NCI-H146 (cell line): Measurements from ENCODE around the gene INVS.
"Not testable (repeated sequence)": the region's sequence is repeated elsewhere in the genome, so short reads cannot be mapped to it uniquely, and the experiment has no call there.

Source experiments
- DNase-seq: peaks from one replicate; lab custom pipeline; 2025; lab: John Stamatoyannopoulos, UW

Gene INVS

GRCh38 chr9:100125236-100125635, 26.2 kb downstream of the INVS start:
- no peak for DNase-seq

GRCh38 chr9:100125910-100126309, 26.9 kb downstream of the INVS start:
- no peak for DNase-seq

GRCh38 chr9:100126423-100126822, 27.4 kb downstream of the INVS start:
- DNase-seq = no peak

- no peak for DNase-seq
Observed at GRCh38 chr9:100129772-100130171, 30.7 kb downstream of the INVS start.

GRCh38 chr9:100131216-100131615, 32.2 kb downstream of the INVS start:
- no peak for DNase-seq

- DNase-seq = no peak
Observed at GRCh38 chr9:100131875-100132430, 32.9 kb downstream of the INVS start.

- DNase-seq = no peak
Observed at GRCh38 chr9:100134731-100135130, 35.7 kb downstream of the INVS start.

GRCh38 chr9:100136799-100137198, 37.8 kb downstream of the INVS start:
- DNase-seq = not testable (repeated sequence)

GRCh38 chr9:100140303-100140702, 41.3 kb downstream of the INVS start:
- DNase-seq = not testable (repeated sequence)

- not testable (repeated sequence) for DNase-seq
Observed at GRCh38 chr9:100141862-100142261, 42.8 kb downstream of the INVS start.

GRCh38 chr9:100145167-100145934, 46.3 kb downstream of the INVS start:
- not testable (repeated sequence) for DNase-seq

GRCh38 chr9:100145976-100146375, 46.9 kb downstream of the INVS start:
- not testable (repeated sequence) for DNase-seq

GRCh38 chr9:100150214-100150613, 51.2 kb downstream of the INVS start:
- DNase-seq = peak; percentile 26

GRCh38 chr9:100160021-100160420, 61.0 kb downstream of the INVS start:
- DNase-seq = no peak

- DNase-seq = no peak
Observed at GRCh38 chr9:100167176-100167575, 68.1 kb downstream of the INVS start.

- DNase-seq = no peak
Observed at GRCh38 chr9:100167915-100168654, 69.0 kb downstream of the INVS start.

- DNase-seq = no peak
Observed at GRCh38 chr9:100170085-100170484, 71.0 kb downstream of the INVS start.

- DNase-seq = no peak
Observed at GRCh38 chr9:100170556-100170955, 71.5 kb downstream of the INVS start.

- no peak for DNase-seq
Observed at GRCh38 chr9:100186356-100186755, 87.3 kb downstream of the INVS start.

- no peak for DNase-seq
Observed at GRCh38 chr9:100190339-100190738, 91.3 kb downstream of the INVS start.

- DNase-seq = no peak
Observed at GRCh38 chr9:100191264-100191663, 92.2 kb downstream of the INVS start.

GRCh38 chr9:100193078-100193477, 94.0 kb downstream of the INVS start:
- no peak for DNase-seq

- no peak for DNase-seq
Observed at GRCh38 chr9:100196215-100196614, 97.2 kb downstream of the INVS start.
